Islet precursor cell (in vitro differentiated cells): ENCODE data around the gene SLC6A14.

Source experiments
- DNase-seq: peaks from one replicate; pipeline ENCODE4 v3.0.0-alpha.2; 2018

Gene SLC6A14

GRCh38 chrX:116436358-116436816 lies at the start of gene SLC6A14:
Gene SLC6A14, plus strand, starts transcription at chrX:116436606. Its CDS starts 104 bp downstream, at chrX:116436710.
- peak; percentile 57 for DNase-seq

GRCh38 chrX:116395752-116396151 lies 40.7 kb upstream of the SLC6A14 start:
- DNase-seq = no peak

- DNase-seq = no peak
Measured at GRCh38 chrX:116399681-116400080, 36.7 kb upstream of the SLC6A14 start.

GRCh38 chrX:116409219-116409618 lies 27.2 kb upstream of the SLC6A14 start:
- DNase-seq = no peak

- DNase-seq = no peak
Measured at GRCh38 chrX:116413273-116413672, 23.1 kb upstream of the SLC6A14 start.

GRCh38 chrX:116417214-116417613 lies 19.2 kb upstream of the SLC6A14 start:
- DNase-seq = no peak

- DNase-seq = no peak
Measured at GRCh38 chrX:116417968-116418367, 18.4 kb upstream of the SLC6A14 start.

- DNase-seq = no peak
Measured at GRCh38 chrX:116427978-116428377, 8.4 kb upstream of the SLC6A14 start.

GRCh38 chrX:116435597-116435996 lies 809 bp upstream of the SLC6A14 start:
- DNase-seq = no peak

GRCh38 chrX:116449156-116449555 lies 12.8 kb downstream of the SLC6A14 start:
- DNase-seq = no peak

- no peak for DNase-seq
Measured at GRCh38 chrX:116462822-116463221, 26.4 kb downstream of the SLC6A14 start, which contains the start of gene CT83. Gene CT83, minus strand, starts transcription at chrX:116462976. Its CDS starts 120 bp downstream, at chrX:116462856.

GRCh38 chrX:116480059-116480458 lies 43.7 kb downstream of the SLC6A14 start:
- DNase-seq = no peak

- DNase-seq = no peak
Measured at GRCh38 chrX:116490104-116490503, 53.7 kb downstream of the SLC6A14 start.

GRCh38 chrX:116493271-116493670 lies 56.9 kb downstream of the SLC6A14 start:
- no peak for DNase-seq

- DNase-seq = no peak
Measured at GRCh38 chrX:116499780-116500179, 63.4 kb downstream of the SLC6A14 start.
